RWPE1 (cell line): ENCODE data around the gene MYOG.

Experiments used
- CTCF ChIA-PET: fragments of 350-600 bp; sonication (Branson Sonifier 250); formaldehyde crosslinking; extraction: SDS; loops from one replicate; lab custom pipeline; 2021; lab: Yijun Ruan, JAX
- POLR2A ChIA-PET: fragments of 400-600 bp; formaldehyde crosslinking; extraction: SDS; loops from one replicate; lab custom pipeline; 2020; ENCODE audit warnings: antibody characterized with exemption; ENCODE audit not compliant: low non-redundant PET; lab: Yijun Ruan, JAX
- DNase-seq: peaks from one replicate; pipeline ENCODE4 v3.0.0; 2012; ENCODE audit warnings: low spot score
- H3K27ac ChIP-seq: fragments of 450-650 bp; 2 replicates; pipeline ENCODE4 v1.5.1; 2017
- TF ChIP-seq, protein P1 (sequence below): fragments of 450-650 bp; conservative IDR thresholded peaks from 2 replicates; pipeline ENCODE4 v1.5.1; 2017; ENCODE audit warnings: low read depth, mild to moderate bottlenecking

The MYOG gene

DNA sequence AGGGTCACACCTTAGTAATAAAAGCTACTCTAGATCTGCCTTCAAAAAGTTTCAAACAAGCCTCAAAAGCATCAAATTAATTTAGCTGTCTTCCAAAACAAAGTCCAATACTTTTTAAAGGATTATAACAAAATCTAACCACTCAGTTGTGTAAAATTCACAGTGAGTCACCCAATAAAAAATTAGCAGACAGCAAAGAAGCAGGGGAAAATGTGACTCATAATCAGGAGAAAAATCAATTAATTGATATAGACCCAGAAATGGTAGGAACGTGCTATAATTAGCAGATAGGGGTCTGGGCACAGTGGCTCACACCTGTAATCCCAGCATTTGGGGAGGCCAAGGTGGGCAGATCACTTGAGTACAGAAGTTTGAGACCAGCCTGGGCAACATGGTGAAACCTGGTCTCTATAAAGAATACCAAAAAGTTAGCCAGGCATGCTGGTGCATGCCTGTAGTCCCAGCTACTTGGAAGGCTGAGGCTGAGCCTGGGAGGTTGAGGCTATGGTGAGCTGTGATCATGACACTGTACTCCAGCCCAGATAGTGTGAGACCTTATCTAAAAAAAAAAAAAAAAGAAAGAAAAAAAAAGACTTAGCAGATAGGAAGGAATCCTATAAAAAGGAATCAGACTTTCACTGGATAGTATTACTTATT, 8.1 kb upstream of the MYOG start:
- TF ChIP-seq, protein P1, sequence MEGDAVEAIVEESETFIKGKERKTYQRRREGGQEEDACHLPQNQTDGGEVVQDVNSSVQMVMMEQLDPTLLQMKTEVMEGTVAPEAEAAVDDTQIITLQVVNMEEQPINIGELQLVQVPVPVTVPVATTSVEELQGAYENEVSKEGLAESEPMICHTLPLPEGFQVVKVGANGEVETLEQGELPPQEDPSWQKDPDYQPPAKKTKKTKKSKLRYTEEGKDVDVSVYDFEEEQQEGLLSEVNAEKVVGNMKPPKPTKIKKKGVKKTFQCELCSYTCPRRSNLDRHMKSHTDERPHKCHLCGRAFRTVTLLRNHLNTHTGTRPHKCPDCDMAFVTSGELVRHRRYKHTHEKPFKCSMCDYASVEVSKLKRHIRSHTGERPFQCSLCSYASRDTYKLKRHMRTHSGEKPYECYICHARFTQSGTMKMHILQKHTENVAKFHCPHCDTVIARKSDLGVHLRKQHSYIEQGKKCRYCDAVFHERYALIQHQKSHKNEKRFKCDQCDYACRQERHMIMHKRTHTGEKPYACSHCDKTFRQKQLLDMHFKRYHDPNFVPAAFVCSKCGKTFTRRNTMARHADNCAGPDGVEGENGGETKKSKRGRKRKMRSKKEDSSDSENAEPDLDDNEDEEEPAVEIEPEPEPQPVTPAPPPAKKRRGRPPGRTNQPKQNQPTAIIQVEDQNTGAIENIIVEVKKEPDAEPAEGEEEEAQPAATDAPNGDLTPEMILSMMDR, result no peak
- DNase-seq, result peak; percentile 77
- peak overlapping the region; percentile 84 for H3K27ac ChIP-seq
- ChIA-PET POLR2A (interaction anchor here (0.7 kb wide), 1 partner anchor 59 kb away, joined by 5 read pairs; no protein-coding TSS in a partner anchor), CTCF (interaction anchor here (0.7 to 1.0 kb wide), 3 partner anchors 54 to 123 kb away, joined by 3 to 8 read pairs (median 3); no protein-coding TSS in a partner anchor)

DNA sequence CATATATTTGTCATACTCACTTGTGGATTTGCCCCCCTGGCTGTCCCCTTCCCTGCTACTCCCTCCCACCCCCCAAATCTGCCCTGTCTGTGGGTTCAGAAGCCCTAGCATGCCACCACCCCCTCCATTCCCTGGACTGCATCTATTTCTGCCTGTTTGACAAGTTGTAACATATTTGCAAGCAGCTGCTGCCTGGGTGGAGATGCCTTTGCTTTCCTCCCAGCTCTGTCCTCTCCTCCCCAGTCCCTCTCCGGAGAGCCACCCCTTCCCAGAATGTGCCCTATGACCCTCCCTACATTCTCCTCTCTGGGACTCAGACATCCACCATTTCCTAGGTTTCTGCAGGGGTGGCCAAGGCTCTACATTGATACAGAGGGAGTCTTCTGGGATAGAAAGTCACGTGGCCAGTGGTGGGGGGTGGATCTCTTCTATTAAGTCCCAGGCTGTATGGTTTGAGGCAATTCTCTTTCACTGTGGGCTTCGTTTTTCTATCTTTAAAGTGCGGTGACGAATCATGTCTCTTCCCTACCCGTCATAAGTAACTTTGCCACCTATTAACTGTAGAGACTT, 6.0 kb upstream of the MYOG start:
- ChIA-PET CTCF (interaction anchor here (0.7 to 0.9 kb wide), 2 partner anchors 11 to 80 kb away, joined by 3 to 4 read pairs; no protein-coding TSS in a partner anchor), POLR2A (no interaction called here)
- TF ChIP-seq, protein P1, result no peak
- H3K27ac ChIP-seq, result peak overlapping the region; percentile 51
- DNase-seq, result peak; percentile 51

DNA sequence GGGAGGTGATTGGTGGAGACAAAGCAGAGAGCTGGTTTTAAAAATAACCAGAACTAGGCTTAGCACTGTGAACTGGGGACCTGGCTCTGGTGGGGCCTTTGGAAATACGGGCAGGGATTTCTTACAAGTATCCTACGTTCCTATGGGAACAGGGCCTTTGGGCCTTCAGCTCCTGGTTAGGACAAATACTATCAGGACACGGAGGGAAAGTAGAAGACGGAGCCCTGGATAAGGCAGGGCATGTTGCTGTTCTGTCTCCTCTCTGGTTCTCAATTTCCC, 5.3 kb upstream of the MYOG start:
- H3K27ac ChIP-seq, result no peak overlapping the region
- ChIA-PET CTCF (interaction anchor here (0.6 to 0.9 kb wide), 5 partner anchors 10 to 81 kb away, joined by 3 to 4 read pairs (median 3); partner anchors contain the start of gene ADORA1), POLR2A (no interaction called here)
- no peak for DNase-seq
- TF ChIP-seq, protein P1, result no peak

DNA sequence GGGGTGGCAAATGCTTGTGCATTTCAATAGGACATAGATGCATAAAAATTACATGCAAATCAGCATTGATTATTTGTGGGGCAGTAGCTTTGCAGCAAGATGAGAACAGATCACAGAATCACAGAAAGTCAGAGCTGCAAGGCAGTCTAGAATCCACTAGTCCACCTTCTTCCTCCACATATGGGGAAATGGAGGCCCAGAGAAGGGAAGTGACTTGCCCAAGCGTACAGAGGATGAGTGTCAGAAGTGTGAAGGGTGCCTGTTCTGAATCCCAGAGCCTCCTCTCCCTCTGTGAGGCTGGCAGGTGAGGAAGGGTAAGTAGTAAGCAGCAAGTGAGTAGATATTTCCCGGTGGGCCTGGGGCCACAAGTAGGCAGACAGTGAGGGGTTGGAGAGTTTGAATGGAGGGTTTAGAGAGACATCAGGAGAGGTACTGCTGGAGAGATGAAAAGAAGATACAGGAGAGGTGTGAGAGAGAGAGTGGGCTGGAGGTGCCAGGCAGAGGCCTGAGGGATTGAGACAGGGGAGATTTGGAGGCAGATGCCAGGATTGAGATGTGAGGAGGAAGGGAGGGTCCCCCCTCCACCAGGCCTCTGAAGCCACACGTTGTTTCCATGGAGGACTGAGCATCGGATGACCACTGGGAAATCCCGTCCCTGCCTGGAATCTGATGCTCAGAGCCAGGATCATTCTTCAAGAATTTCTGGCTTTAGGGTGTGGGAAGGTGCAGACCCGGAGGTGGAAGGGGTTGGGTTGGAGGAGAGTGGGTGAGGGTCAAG, 4.8 kb upstream of the MYOG start:
- TF ChIP-seq, protein P1, result no peak
- H3K27ac ChIP-seq, result no peak overlapping the region
- CTCF ChIA-PET, result interaction anchor here (0.6 to 0.9 kb wide), 4 partner anchors 10 to 82 kb away, joined by 3 read pairs; partner anchors contain the start of gene ADORA1
- POLR2A ChIA-PET, result no interaction called here
- no peak for DNase-seq

DNA sequence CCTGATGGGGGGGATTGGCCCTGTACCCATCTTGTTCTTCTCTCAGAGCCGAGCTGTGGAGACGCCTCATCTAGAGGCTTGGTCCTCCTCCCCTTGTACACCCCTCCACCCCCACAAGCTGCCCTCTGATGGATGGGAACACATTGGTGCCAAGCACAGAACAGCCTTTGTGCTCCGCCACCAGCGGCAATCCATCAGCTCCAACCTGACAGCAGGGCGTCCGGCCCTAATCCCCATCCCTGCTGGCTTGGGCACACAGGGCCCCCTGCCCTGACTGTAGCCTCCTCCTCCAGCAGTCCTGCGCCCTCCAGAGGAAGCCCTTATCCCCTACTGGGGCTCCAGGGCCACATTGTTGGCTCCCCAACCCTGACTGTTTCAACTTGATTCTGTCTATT, 3.8 kb upstream of the MYOG start:
- H3K27ac ChIP-seq, result no peak overlapping the region
- no peak for DNase-seq
- TF ChIP-seq, protein P1, result no peak
- ChIA-PET CTCF (interaction anchor here (0.6 kb wide), 1 partner anchor 9 kb away, joined by 3 read pairs; no protein-coding TSS in a partner anchor), POLR2A (no interaction called here)

DNA sequence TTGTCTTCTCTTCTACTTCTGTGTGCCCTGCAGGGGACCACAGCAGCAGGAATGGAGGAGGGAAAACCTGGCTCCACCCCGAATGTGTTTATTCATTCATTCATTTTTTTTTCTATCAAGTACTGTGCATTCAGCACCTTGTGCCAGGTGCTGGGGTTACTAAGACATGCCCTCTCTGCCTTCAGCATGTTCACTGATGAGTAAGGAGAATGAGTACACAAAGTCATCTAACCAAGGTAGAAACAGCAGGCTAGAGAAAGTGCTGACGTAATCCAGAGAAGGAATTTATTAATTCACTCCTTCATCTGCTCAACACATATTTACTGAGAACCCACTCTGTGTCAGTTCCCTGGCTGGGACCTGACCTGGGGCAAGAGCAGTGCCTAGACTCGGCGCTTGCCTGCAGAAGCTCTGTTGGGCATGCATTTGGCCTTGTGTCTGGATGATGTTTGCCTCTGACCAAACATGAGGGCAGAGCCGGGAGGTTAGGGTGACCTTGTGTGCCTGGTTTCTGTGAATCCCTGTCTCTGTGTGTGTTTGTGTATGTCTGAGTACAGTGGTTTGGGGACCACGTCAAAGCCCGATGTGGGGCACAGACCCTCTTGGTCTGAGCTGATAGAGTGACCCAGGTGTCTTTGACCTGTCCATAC, 3.3 kb upstream of the MYOG start:
- TF ChIP-seq, protein P1, result no peak
- H3K27ac ChIP-seq, result no peak overlapping the region
- POLR2A ChIA-PET, result no interaction called here
- DNase-seq, result peak; percentile 68
- CTCF ChIA-PET, result interaction anchor here (0.6 to 0.7 kb wide), 2 partner anchors 9 to 127 kb away, joined by 3 to 4 read pairs; no protein-coding TSS in a partner anchor
